Stimulated activated CD8-positive, alpha-beta memory T cell treated with anti-CD3 and anti-CD28 coated beads, Interleukin-4, amount 100 ng/mL, for 1 hour (primary cell): ENCODE results near the gene ADARB2.

Experiments used
- DNase-seq, 2 donors: peaks; one replicate each; pipeline ENCODE4 v3.0.0-alpha.2; 2020; ENCODE audit warnings: low read depth in 2 of 2, low spot score in 1 of 2

The ADARB2 gene

DNA sequence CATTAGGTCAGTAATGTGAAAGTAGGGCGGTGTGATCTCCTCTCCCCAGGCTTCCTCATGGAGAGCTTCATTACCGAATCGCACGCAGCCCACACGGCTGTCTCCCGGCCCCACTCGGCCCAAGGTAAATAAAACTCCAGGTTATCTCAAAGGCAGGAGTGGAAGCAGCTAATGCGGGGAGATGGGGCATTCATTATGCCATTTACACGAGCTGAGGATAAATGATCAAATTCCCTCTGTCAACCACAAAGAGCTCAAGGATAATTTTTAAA lies 93.5 kb downstream of the ADARB2 start:
- no peak for DNase-seq

GRCh38 chr10:1643161-1643907 lies 94.0 kb downstream of the ADARB2 start:
- no peak for DNase-seq

DNA sequence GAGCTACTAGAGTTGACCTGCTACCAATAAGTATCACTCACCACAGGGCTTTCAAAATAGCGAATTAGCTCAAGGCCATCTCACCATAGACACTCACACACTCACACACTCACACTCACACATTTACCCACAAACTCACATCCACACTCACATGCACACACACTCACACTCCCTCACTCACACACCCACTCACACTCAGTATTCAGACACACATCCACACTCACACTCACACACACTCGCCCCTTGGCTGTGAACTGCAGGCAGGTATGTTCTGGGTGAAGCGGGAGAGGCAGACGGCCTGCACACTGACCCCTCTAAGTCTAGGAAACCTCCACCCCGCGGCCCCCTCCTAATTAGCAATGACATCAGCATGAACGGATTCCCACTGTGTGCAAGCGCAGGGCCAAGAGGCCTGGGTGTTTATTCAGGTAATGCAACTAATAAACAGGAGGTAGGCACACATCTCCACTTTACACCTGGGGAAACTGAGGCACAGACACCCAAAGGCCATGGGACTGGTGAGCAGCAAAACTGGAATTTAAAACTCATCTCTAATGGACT lies 94.6 kb downstream of the ADARB2 start:
- no peak for DNase-seq

- DNase-seq = no peak
Measured at GRCh38 chr10:1641402-1641801, 95.9 kb downstream of the ADARB2 start.

- DNase-seq = no peak
Measured at GRCh38 chr10:1638889-1639419, 98.4 kb downstream of the ADARB2 start.

- no peak for DNase-seq
Measured at GRCh38 chr10:1635340-1635739, 102.0 kb downstream of the ADARB2 start.

DNA sequence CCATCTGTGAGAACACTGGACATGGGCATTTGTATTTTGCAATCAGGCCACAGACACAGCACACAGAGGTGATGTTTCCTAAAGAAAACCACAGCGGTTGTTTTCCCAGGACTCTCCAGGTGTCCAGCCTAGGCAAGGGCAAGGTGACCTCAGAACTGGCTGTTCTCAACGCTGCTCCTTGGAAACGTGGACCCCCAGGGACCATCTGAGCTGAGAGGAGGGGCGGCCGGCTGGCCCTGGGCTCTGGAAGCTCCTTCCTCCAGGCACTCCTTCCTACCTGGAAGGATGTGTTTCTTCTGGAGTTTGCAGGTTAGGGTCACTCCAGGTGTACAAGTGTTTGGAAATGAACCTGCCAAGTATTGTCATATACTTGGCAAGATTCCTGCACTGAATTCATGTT lies 103.1 kb downstream of the ADARB2 start:
- no peak for DNase-seq

DNA sequence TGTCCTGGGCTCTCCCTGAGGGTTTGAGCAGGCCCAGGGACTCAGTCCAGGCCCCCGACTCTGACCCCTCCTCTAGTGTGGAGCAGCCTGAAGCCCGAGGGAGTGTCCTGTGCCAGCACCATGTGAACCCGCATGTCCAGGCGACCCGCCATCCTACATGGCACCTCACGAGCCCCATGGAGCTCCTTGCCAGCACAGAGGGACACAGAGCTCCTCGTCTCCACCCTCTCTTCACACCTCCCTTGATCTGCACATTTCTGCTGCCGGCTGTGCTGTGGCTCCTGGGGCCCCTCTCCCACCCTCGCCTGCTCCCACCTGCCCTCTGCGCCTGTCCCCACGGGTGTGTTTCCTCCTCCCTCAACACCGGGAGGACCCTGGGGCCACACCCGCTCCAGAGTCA lies 103.5 kb downstream of the ADARB2 start:
- DNase-seq = no peak

GRCh38 chr10:1632596-1632995 lies 104.7 kb downstream of the ADARB2 start:
- DNase-seq = no peak

DNA sequence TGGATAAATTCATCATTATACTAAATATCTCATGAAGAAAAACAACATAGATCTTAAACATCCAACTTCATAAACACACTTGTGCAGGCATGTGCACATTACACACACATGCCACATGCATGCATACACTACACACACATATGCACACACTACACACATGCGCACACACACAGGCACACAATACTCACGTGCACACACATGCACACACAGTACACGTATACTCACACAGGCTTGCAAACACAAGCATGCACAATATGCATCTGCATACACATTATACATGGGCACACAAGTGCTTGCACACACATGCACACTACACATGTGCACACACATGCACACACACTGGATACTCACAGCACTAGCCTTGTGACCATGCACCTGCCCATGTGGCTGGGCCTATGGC lies 105.2 kb downstream of the ADARB2 start:
- no peak for DNase-seq

GRCh38 chr10:1631282-1631681 lies 106.0 kb downstream of the ADARB2 start:
- DNase-seq = no peak

- no peak for DNase-seq
Measured at GRCh38 chr10:1630304-1630703, 107.0 kb downstream of the ADARB2 start.

- DNase-seq = no peak
Measured at GRCh38 chr10:1629326-1630198, 107.8 kb downstream of the ADARB2 start.

- no peak for DNase-seq
Measured at GRCh38 chr10:1628757-1629156, 108.6 kb downstream of the ADARB2 start.

GRCh38 chr10:1627945-1628344 lies 109.4 kb downstream of the ADARB2 start:
- DNase-seq = no peak

DNA sequence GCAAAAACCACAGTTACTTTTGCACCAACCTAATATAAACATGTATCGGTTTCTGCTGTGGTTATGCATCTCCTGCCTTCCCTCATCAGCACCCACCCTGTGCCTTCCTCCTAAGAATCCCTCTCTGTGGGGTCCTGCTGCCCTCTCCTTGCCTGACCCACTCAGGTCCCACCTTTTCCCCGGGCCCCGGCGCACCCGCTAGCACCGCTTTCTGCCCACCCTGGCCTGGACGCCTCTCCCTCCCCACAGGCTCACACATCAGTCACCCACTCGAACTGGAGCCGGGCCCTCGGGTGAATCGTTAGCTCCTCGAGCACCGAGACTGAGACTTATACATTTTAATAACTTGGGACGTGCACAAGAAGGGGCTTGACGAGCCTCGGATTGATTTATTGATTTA lies 110.5 kb downstream of the ADARB2 start:
- no peak for DNase-seq

GRCh38 chr10:1626410-1626809 lies 110.9 kb downstream of the ADARB2 start:
- DNase-seq = no peak

- DNase-seq = no peak
Measured at GRCh38 chr10:1625731-1626130, 111.6 kb downstream of the ADARB2 start.

DNA sequence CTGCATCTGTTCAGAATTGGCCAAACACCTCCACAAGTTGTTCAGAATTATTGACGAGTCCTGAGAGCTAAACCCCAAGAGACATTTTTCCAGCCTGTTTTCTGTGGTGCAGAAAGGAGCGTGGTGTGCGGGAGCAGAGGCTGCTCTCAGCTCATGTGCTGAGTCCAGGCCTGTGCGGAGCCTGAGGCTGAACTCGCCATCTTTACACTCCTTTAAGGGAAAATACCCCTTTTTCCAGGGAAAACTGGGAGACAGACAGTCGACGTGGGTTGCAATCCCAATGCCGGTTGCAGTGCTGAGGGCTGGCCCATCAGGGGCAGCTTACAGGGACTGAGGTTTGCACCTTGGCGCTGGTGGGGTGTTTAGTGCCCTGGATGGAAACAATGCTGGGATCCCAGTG lies 112.2 kb downstream of the ADARB2 start:
- no peak for DNase-seq

DNA sequence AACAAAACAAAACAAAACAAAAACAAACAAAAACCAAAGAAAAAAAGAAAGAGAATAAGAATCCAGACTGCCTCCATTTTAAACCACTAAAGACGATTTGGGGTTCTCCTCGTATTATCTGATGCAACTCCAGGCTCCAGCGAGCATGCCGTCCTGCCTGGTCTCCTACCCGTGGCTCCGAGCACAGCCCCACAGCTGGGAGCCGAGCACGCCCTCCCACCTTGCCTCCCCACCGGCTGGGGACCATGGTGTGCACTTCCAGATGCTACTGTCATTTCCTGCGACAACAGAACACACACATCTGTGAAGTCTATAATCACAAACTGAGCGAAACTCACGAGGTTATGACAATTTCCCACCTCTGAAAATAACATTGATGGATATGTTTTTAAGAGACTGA lies 113.1 kb downstream of the ADARB2 start:
- DNase-seq = no peak

DNA sequence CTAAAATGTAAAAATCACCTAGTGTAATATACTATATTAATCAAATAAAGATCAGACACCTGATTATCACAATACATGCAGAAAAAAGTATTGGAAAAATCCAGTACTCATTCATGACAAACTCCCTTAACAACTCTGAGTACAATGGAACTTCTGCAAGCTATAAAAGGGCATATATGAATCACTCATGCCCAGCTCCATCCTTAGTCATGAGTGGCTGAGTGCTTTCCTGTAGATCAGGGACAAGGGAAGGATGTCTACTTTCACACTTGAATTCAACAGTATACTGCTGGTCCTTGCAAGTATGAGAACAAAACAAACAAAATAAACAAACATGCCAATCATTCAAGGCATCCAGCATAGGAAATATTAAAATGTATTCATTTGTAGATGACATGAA lies 116.5 kb downstream of the ADARB2 start:
- DNase-seq = no peak
